HepG2 (cell line): ENCODE data around the gene BFSP1. TPM values are rescaled to one million over a fixed set of nuclear protein-coding genes. Genes with fewer than 3 reads are reported as not detected.

Experiments used
- ATF7 ChIP-seq, 2 experiments: fragments of 450-650 bp in 1 of 2; sonication (generic) in 1 of 2; formaldehyde crosslinking in 1 of 2; IDR thresholded peaks; 2 replicates each; pipeline versions ENCODE4 v1.4.0 to v1.6.1; 2016 to 2020; ENCODE audit warnings: antibody characterized with exemption in 1 of 2, mild to moderate bottlenecking in 1 of 2, missing genetic modification reagents in 1 of 2
- NFKB2 ChIP-seq: sonication (generic); formaldehyde crosslinking; IDR thresholded peaks from 2 replicates; pipeline ENCODE4 v1.4.0; 2020; ENCODE audit warnings: missing genetic modification reagents, borderline replicate concordance
- ZNF121 ChIP-seq: sonication (generic); formaldehyde crosslinking; IDR thresholded peaks from 2 replicates; pipeline ENCODE4 v1.5.0; 2020; ENCODE audit warnings: mild to moderate bottlenecking, missing genetic modification reagents
- ZNF234 ChIP-seq: sonication (generic); formaldehyde crosslinking; conservative IDR thresholded peaks from 2 replicates; pipeline ENCODE4 v1.5.1; 2020; ENCODE audit warnings: mild to moderate bottlenecking, missing genetic modification reagents
- ZNF354B ChIP-seq: sonication (generic); formaldehyde crosslinking; IDR thresholded peaks from 2 replicates; pipeline ENCODE4 v1.8.0; 2022; ENCODE audit warnings: mild to moderate bottlenecking, missing genetic modification reagents
- ZNF577 ChIP-seq: sonication (generic); formaldehyde crosslinking; IDR thresholded peaks from 2 replicates; pipeline ENCODE4 v1.4.0; 2020; ENCODE audit warnings: mild to moderate bottlenecking, low read depth, missing genetic modification reagents, borderline replicate concordance
- ZNF598 ChIP-seq: sonication (generic); formaldehyde crosslinking; IDR thresholded peaks from 2 replicates; pipeline ENCODE4 v1.5.1; 2020; ENCODE audit warnings: mild to moderate bottlenecking, missing genetic modification reagents, borderline replicate concordance
- polyA plus RNA-seq, 8 experiments: library from polyadenylated mRNA; depleted of rRNA in 3 of 8; stranded (reverse) in 7 of 8; unstranded in 1 of 8; fragments of >200 nt; fragmentation: Illumina TruSeq in 4 of 8; extraction: Trizol in 4 of 8; gene quantifications; 2 replicates each; pipeline versions ENCODE4 v1.2.1 to v1.2.3, GENCODE V29; 2011 to 2016; ENCODE audit warnings: low read depth in 4 of 8, missing spikeins in 1 of 8, mixed read lengths in 1 of 8; ENCODE audit not compliant: insufficient read depth in 1 of 8
- total RNA-seq, 5 experiments: library from RNA; depleted of rRNA; stranded (reverse); fragments of >200 nt; fragmentation: Illumina TruSeq; extraction: Trizol; gene quantifications; 2 replicates each; pipeline ENCODE4 v1.2.3, GENCODE V29; 2016; ENCODE audit warnings: low read depth in 1 of 5
- TF ChIP-seq, protein P1 (sequence below): sonication (generic); formaldehyde crosslinking; IDR thresholded peaks from 2 replicates; pipeline ENCODE4 v1.5.0; 2020; ENCODE audit warnings: mild to moderate bottlenecking, missing genetic modification reagents
- TF ChIP-seq, protein P2 (sequence below): sonication (generic); formaldehyde crosslinking; IDR thresholded peaks from 2 replicates; pipeline ENCODE4 v1.4.0; 2020; ENCODE audit warnings: mild to moderate bottlenecking, missing genetic modification reagents
- TF ChIP-seq, protein P3 (sequence below): sonication (generic); formaldehyde crosslinking; IDR thresholded peaks from 2 replicates; pipeline ENCODE4 v1.8.1; 2022; ENCODE audit warnings: low read depth, mild to moderate bottlenecking, missing genetic modification reagents
- TF ChIP-seq, protein P4 (sequence below): sonication (generic); formaldehyde crosslinking; IDR thresholded peaks from 2 replicates; pipeline ENCODE4 v1.4.0; 2020; ENCODE audit warnings: missing genetic modification reagents; ENCODE audit errors: not compliant biosample characterization

Gene BFSP1
- total and polyA plus RNA-seq, 2 of the 13 experiments (the other 11 are each of a cell fraction or from before 2014, with no cell fraction given), result 0.22 to 0.26 TPM

DNA sequence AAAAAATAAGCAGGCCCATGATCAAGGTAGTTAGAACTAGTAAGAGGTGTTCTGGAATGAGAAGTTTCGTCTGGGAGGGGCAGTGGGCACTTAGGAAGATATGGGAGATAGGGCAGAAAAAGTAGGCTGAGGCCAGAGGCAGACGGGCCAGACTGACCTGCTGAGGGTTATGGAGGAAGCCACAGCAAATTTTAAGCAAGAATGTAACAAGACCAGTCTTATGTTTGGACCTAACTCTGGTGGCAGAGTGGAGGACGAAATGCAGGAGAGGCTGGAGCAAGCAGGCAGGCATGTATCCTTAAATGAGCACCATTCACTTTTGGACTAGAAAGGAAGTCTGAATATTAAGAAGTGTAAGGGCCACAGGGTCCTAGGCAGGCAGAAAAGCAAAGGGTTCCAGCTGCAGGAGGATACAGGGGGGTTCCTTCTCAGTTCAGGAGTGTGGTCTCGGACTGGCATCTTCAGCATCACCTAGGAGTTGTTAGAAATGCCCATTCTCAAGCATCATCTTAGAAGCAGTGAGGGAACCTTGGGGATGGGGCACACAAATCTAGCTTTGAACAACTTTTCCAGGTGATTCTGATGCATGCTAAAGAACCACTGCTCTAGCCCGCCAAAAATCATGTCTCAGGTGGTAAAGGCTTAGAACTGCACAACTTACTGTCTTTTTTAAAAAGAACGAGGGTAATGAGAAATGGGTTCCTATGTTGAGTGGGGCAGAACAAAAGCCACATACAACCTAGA, 37.0 kb upstream of the BFSP1 start (continued):
- TF ChIP-seq ZNF577 (CRISPR knock-in tag), result no peak
- no peak for TF ChIP-seq ZNF121 (CRISPR knock-in tag)
- no peak for TF ChIP-seq NFKB2
- TF ChIP-seq, protein P1, sequence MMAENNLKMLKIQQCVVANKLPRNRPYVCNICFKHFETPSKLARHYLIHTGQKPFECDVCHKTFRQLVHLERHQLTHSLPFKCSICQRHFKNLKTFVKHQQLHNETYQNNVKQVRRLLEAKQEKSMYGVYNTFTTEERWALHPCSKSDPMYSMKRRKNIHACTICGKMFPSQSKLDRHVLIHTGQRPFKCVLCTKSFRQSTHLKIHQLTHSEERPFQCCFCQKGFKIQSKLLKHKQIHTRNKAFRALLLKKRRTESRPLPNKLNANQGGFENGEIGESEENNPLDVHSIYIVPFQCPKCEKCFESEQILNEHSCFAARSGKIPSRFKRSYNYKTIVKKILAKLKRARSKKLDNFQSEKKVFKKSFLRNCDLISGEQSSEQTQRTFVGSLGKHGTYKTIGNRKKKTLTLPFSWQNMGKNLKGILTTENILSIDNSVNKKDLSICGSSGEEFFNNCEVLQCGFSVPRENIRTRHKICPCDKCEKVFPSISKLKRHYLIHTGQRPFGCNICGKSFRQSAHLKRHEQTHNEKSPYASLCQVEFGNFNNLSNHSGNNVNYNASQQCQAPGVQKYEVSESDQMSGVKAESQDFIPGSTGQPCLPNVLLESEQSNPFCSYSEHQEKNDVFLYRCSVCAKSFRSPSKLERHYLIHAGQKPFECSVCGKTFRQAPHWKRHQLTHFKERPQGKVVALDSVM (CRISPR knock-in tag), result 0 out of 2 replicates have a peak, but pooled peaks have one; percentile 4
- no peak for TF ChIP-seq ZNF354B (CRISPR knock-in tag)
- TF ChIP-seq, protein P2, sequence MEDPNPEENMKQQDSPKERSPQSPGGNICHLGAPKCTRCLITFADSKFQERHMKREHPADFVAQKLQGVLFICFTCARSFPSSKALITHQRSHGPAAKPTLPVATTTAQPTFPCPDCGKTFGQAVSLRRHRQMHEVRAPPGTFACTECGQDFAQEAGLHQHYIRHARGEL (CRISPR knock-in tag), result no peak
- TF ChIP-seq, protein P3, sequence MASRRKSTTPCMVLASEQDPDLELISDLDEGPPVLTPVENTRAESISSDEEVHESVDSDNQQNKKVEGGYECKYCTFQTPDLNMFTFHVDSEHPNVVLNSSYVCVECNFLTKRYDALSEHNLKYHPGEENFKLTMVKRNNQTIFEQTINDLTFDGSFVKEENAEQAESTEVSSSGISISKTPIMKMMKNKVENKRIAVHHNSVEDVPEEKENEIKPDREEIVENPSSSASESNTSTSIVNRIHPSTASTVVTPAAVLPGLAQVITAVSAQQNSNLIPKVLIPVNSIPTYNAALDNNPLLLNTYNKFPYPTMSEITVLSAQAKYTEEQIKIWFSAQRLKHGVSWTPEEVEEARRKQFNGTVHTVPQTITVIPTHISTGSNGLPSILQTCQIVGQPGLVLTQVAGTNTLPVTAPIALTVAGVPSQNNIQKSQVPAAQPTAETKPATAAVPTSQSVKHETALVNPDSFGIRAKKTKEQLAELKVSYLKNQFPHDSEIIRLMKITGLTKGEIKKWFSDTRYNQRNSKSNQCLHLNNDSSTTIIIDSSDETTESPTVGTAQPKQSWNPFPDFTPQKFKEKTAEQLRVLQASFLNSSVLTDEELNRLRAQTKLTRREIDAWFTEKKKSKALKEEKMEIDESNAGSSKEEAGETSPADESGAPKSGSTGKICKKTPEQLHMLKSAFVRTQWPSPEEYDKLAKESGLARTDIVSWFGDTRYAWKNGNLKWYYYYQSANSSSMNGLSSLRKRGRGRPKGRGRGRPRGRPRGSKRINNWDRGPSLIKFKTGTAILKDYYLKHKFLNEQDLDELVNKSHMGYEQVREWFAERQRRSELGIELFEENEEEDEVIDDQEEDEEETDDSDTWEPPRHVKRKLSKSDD, result 0 out of 2 replicates have a peak, but pooled peaks have one; percentile 7
- no peak for TF ChIP-seq ZNF234 (CRISPR knock-in tag)
- no peak for TF ChIP-seq ATF7 (IDR thresholded peaks at IDR 0.05)
- no peak for TF ChIP-seq ATF7 (CRISPR knock-in tag; IDR thresholded peaks at IDR 0.05)
- TF ChIP-seq ZNF598 (CRISPR knock-in tag), result no peak
- TF ChIP-seq, protein P4, sequence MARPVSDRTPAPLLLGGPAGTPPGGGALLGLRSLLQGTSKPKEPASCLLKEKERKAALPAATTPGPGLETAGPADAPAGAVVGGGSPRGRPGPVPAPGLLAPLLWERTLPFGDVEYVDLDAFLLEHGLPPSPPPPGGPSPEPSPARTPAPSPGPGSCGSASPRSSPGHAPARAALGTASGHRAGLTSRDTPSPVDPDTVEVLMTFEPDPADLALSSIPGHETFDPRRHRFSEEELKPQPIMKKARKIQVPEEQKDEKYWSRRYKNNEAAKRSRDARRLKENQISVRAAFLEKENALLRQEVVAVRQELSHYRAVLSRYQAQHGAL, result peak; percentile 8
